22Rv1 (cell line): ENCODE data around the gene COPS3.
"Not testable (repeated sequence)": the region's sequence is repeated elsewhere in the genome, so short reads cannot be mapped to it uniquely, and the experiment has no call there.

Source experiments
- H3K27ac ChIP-seq: fragments of 450-650 bp; 2 replicates; pipeline ENCODE4 v1.5.1; 2017
- ZFX ChIP-seq: fragments of 450-650 bp; IDR thresholded peaks from 2 replicates; pipeline ENCODE4 v1.6.1; 2017; ENCODE audit warnings: antibody characterized with exemption, borderline replicate concordance
- TF ChIP-seq, protein P1 (sequence below): fragments of 450-650 bp; IDR thresholded peaks from 2 replicates; pipeline ENCODE4 v1.5.1; 2017; ENCODE audit warnings: mild to moderate bottlenecking

COPS3 gene

DNA sequence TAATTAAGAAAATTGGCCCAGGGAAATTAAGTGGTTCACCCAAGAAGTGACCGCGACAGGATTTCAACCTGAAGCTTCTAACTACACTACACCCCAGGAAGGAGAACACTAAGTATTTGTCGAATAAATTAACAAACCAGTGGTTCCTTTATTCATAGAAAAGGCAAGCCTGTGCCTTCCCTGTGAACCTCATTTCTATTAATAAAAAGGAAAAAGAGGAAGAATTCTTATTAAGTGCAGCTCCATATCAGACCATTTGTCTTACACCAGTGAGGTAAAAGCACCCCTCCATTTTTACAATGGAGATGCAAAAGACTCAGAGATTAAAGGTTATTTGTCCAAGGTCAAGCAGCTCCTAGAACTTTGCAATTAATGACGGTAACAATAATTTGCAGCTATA is 1.7 kb downstream of the COPS3 start:
- H3K27ac ChIP-seq = peak overlapping the region; percentile 94; the same call in 1 of the 2 replicates
- TF ChIP-seq ZFX = no peak
- TF ChIP-seq, protein P1, sequence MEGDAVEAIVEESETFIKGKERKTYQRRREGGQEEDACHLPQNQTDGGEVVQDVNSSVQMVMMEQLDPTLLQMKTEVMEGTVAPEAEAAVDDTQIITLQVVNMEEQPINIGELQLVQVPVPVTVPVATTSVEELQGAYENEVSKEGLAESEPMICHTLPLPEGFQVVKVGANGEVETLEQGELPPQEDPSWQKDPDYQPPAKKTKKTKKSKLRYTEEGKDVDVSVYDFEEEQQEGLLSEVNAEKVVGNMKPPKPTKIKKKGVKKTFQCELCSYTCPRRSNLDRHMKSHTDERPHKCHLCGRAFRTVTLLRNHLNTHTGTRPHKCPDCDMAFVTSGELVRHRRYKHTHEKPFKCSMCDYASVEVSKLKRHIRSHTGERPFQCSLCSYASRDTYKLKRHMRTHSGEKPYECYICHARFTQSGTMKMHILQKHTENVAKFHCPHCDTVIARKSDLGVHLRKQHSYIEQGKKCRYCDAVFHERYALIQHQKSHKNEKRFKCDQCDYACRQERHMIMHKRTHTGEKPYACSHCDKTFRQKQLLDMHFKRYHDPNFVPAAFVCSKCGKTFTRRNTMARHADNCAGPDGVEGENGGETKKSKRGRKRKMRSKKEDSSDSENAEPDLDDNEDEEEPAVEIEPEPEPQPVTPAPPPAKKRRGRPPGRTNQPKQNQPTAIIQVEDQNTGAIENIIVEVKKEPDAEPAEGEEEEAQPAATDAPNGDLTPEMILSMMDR = no peak

DNA sequence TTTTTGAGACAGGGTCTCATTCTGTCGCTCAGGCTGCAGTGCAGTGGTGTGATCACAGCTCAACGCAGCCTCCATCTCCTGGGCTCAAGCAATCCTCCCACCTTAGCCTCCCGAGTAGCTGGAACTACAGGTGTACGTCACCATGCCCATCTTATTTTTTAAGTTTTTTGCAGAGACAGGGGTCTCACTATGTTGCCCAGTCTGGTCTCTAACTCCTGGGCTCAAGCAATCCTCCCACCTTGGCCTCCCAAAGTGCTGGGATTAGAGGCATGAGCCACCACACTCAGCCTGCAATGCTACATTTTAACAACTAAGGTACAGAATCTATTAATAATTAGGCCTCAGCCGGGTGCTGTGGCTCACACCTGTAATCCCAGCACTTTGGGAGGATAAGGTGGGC is 3.6 kb downstream of the COPS3 start:
- H3K27ac ChIP-seq = not testable (repeated sequence)

DNA sequence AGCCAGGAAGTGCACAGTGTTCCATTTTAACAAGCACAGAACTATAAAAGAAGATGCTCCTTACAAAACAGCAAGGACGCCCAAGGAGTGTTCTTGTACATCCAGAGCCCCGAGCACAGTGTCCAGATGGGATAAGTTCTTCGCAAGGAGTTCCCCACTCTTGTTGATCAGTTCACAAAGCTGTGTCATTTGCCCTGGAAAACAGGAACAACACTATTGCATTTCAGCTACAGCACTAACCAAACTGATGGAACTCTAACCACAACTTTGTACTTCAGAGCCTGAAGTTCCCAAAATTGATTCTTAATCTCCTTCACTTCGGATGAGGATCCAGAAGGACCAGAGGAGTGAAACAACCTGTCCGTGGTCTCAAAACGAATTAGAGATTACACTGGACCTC is 5.1 kb downstream of the COPS3 start:
- no peak overlapping the region for H3K27ac ChIP-seq
- TF ChIP-seq, protein P1 = no peak

DNA sequence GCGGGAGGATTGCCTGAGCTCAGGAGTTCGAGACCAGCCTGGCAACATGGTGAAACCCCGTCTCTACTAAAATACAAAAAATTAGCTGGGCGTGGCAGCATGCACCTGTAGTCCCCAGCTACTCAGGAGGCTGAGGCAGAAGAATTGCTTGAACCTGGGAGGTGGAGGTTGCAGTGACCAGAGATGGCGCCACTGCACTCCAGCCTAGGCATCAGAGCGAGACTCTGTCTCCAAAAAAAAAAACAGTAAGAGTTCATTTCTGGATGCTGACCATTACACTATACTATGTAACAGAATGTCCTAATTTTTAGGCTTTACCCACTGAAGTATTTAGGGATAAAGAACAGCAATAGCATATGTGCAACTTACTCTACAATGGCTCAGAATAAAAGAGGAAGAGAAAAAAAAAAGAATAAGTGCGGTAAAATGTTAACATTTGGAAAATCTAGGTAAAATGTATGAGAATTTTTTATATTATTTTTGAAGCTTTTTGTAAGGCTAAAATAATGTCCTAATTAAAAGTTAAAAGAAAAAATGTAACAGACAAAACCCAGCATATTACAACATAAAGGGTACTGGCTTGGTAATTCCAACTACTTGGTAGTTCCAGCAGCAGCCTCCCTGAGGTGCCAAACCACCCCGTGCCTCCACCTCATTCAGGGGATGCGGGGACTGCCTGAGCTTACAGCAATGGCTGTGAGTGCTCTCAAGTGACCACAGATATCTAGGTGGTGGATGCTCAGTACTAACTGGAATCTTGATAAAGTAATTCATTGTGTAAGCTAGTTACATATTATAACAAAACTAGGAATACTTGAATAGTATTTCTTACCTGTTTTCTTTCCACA is 10.9 kb downstream of the COPS3 start:
- TF ChIP-seq, protein P1 = peak; percentile 79
- TF ChIP-seq ZFX = no peak
- H3K27ac ChIP-seq = no peak overlapping the region

DNA sequence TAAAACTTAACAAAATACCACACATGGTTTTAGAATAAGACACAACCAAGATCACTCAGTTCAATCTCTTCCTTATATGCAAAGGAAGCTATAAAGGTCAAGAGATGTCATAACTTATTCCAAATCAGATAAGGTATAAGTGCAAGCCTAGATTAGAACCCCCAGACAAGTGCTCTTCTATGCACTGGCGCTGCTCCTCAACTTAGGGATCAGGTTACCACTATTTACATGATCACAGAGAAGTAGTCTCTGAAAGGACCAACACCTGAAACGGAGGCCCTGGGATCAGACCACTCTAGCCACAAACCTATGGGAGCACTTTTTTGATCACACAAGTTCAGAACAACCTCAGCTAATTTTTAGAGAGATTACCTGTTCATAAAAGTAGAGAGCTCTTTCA is 16.6 kb downstream of the COPS3 start:
- TF ChIP-seq, protein P1 = no peak
- TF ChIP-seq ZFX = no peak
- no peak overlapping the region for H3K27ac ChIP-seq

DNA sequence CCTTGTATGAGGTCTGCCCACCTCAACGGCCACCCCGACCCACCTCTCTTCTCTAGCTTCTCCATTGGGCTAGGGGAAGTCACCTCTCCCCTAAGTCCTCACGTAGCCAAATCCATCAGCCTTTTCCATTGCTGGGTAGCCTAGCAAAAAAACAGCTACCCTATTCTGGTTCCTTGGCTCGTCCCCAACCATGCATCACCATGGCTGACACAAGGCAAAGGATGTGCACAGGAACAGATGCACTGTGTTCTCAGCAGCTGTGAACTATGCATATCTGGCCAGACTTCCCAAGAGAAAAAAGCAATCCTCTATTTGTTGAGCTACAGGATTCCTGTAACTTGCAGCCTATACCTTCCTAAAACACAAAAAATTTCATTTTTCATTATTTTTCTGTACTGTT is 22.0 kb downstream of the COPS3 start:
- no peak overlapping the region for H3K27ac ChIP-seq

DNA sequence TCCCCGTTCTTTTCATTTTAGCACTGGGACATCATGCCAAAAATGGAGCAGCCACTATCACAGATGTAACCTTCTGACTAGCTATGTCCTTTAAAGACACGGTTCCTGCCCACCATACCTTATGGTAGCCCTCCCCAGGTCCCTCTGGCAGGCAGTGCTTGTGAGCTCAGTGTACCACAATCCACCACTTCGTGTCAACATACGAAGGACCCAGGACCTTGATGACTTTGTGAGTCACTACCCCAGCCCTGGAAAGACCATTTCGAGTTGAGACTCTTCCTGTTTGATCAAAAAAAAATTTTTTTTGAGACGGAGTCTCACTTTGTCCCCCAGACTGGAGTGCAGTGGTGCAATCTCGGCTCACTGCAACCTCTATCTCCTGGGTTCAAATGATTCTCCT is 23.0 kb downstream of the COPS3 start:
- H3K27ac ChIP-seq = no peak overlapping the region
- TF ChIP-seq, protein P1 = no peak
- no peak for TF ChIP-seq ZFX

More for the DNA sequence above, 22.0 kb downstream of the COPS3 start:
- TF ChIP-seq ZFX = no peak
- TF ChIP-seq, protein P1 = no peak

DNA sequence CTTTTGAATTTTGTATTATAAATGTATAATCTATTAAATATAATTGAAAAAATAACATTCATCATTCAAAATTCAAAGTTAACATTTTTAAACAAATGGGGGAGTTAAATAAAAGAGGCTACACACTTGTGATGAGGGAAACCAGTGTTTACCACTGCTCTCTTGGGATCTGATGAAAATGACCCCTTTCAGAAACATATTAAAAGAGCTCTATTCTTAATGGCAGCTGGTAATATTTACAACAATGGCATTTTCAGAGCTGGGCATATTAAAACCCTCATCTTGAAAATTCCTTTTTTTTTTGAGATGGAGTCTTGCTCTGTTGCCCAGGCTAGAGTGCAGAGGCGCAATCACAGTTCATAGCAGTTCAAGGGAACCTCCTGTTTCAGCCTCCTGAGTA is 24.7 kb downstream of the COPS3 start:
- H3K27ac ChIP-seq = no peak overlapping the region
- no peak for TF ChIP-seq ZFX
- TF ChIP-seq, protein P1 = no peak

DNA sequence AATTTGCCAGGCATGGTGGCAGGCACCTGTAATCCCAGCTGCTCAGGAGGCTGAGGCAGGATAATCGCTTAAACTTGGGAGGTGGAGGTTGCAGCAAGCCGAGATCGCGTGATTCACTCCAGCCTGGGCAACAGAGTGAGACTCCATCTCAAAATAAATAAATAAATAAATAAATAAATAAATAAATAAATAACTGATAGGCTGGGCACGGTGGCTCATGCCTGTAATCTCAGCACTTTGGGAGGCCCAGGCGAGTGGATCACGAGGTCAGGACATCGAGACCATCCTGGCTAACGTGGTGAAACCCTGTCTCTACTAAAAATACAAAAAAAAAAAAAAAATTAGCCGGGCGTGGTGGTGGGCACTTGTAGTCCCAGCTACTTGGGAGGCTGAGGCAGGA is 25.4 kb downstream of the COPS3 start:
- H3K27ac ChIP-seq = not testable (repeated sequence)
